Measurements from ENCODE around the gene SLC36A1. TPM values are rescaled to one million over a fixed set of nuclear protein-coding genes. Genes with fewer than 3 reads are reported as not detected.

SLC36A1 gene
- total and polyA plus RNA-seq, 2 experiments from 2014 or later: 6.9 to 10.1 TPM

DNA sequence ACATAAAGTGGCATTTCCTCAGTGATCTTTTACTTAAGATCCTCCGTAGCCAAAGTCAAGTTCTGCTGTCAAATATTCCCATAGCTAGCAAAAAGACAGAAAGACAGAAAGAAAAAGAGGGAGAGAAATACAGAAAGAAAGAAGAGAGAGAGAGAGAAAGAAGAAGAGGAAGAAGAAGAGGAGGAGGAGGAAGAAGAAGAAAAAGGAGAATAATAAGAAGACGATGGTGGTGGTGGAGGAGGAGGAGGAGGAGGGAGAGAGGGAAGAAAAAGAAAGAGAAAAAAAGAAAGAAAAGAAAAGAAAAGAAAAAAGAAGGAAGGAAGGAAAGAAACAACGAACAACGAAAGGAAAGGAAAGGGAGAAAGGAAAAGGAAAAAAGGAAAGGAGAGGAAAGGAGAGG, 89.6 kb downstream of the SLC36A1 start:
- H3K4me1 ChIP-seq (ENCODE audit: insufficient read depth): peaks cover 8% of the 10 kb centered on the region; the same call in 1 of the 2 replicates
- no peaks in the 10 kb centered on the region for H3F3A ChIP-seq (ENCODE audit: insufficient read depth)
- in situ Hi-C loops (cut with MboI): loop anchor here (10.0 kb wide), 1 partner anchor 108 kb away; no protein-coding TSS in a partner anchor
- no peak for DNase-seq
- no peak overlapping the region for H3K9ac ChIP-seq
- H4K20me1 ChIP-seq (ENCODE audit: insufficient read depth): no peaks in the 10 kb centered on the region
- WGBS, 2 experiments (ENCODE audit: low coverage in 1 of 2, low lambda C conversion rate in 2 of 2, missing lambda C conversion rate in 2 of 2): 79 to 89% methylated on average over 4 of the region's 4 CpGs
- no peak overlapping the region for H3K4me3 ChIP-seq
- H3K27me3 ChIP-seq (replicated peaks; ENCODE audit: insufficient read depth): no peaks in the 10 kb centered on the region
- no peaks in the 10 kb centered on the region for H3K9me3 ChIP-seq (ENCODE audit: low read depth)
- no peaks in the 10 kb centered on the region for H3K9me2 ChIP-seq (ENCODE audit: insufficient read depth)
- no peak overlapping the region for H2AFZ ChIP-seq
- H3K27ac ChIP-seq: no peak overlapping the region
- H3K4me2 ChIP-seq (ENCODE audit: unreplicated experiment): no peak overlapping the region
- no peaks in the 10 kb centered on the region for H3K79me2 ChIP-seq (ENCODE audit: insufficient read depth)
- TF ChIP-seq EZH2phosphoT487 (IDR thresholded peaks at IDR 0.05; ENCODE audit: insufficient read depth, low read depth) (no peak), EZH2 (IDR thresholded peaks at IDR 0.05; ENCODE audit: insufficient read depth, poor library complexity, severe bottlenecking) (no peak)
- no peaks in the 10 kb centered on the region for H3K36me3 ChIP-seq (ENCODE audit: low read depth)

- Histone ChIP-seq H3K9ac (no peak overlapping the region), H3K9me3 (ENCODE audit: low read depth) (no peaks in the 10 kb centered on the region), H2AFZ (no peak overlapping the region), H3K4me3 (no peak overlapping the region), H4K20me1 (ENCODE audit: insufficient read depth) (no peaks in the 10 kb centered on the region), H3K27me3 (replicated peaks; ENCODE audit: insufficient read depth) (no peaks in the 10 kb centered on the region), H3K4me2 (ENCODE audit: unreplicated experiment) (no peak overlapping the region), H3F3A (ENCODE audit: insufficient read depth) (no peaks in the 10 kb centered on the region), H3K79me2 (ENCODE audit: insufficient read depth) (no peaks in the 10 kb centered on the region), H3K9me2 (ENCODE audit: insufficient read depth) (no peaks in the 10 kb centered on the region), H3K36me3 (ENCODE audit: low read depth) (no peaks in the 10 kb centered on the region), H3K27ac (no peak overlapping the region), H3K4me1 (ENCODE audit: insufficient read depth) (peaks cover 8% of the 10 kb centered on the region; the same call in 1 of the 2 replicates)
- no peak for TF ChIP-seq EZH2phosphoT487 (IDR thresholded peaks at IDR 0.05; ENCODE audit: insufficient read depth, low read depth)
- no peak for TF ChIP-seq EZH2 (IDR thresholded peaks at IDR 0.05; ENCODE audit: insufficient read depth, poor library complexity, severe bottlenecking)
- no peak for DNase-seq
- WGBS, 2 experiments (ENCODE audit: low coverage in 1 of 2, low lambda C conversion rate in 2 of 2, missing lambda C conversion rate in 2 of 2): 56 to 62% methylated on average over 2 of the region's 2 CpGs
- in situ Hi-C loops (cut with MboI): no loop called here
Observed at GRCh38 chr5:151541571-151541970, 94.2 kb downstream of the SLC36A1 start.

Small RNA genes lying within 50 kb of the gene (microRNA-seq; reads per million reads assigned to microRNA genes)
- not detected for gene MIR6499 (ENCODE audit: borderline number of aligned reads)

Small RNA genes lying within 50 kb of the gene (small RNA-seq; reads per million reads assigned to genes)
- gene MIR6499 (ENCODE audit: low read depth, low replicate concordance) (not detected), gene RNA5SP197 (ENCODE audit: low read depth, low replicate concordance) (not detected)

Other genes starting within 250 kb of the SLC36A1 start
- 0.13 and 0.54 TPM in 2 replicates for gene CCDC69, start 223.5 kb upstream of the SLC36A1 start, total RNA-seq (2014; rRNA removed; shearing (Covaris generic))
- 0.47 and 0.56 TPM in 2 replicates for gene CCDC69, start 223.5 kb upstream of the SLC36A1 start, polyA plus RNA-seq (2016; fragmentation: Nextera tagmentation; extraction: Ambion mirVana)
- 21.1 and 23.5 TPM in 2 replicates for gene GM2A, start 194.4 kb upstream of the SLC36A1 start, total RNA-seq (2014; rRNA removed; shearing (Covaris generic))
- 10.5 and 11.2 TPM in 2 replicates for gene GM2A, start 194.4 kb upstream of the SLC36A1 start, polyA plus RNA-seq (2016; fragmentation: Nextera tagmentation; extraction: Ambion mirVana)
- gene SLC36A3, start 143.8 kb upstream of the SLC36A1 start, total RNA-seq (2014; rRNA removed; shearing (Covaris generic)): not detected in 2 replicates
- not detected in 2 replicates for gene SLC36A3, start 143.8 kb upstream of the SLC36A1 start, polyA plus RNA-seq (2016; fragmentation: Nextera tagmentation; extraction: Ambion mirVana)
- not detected in 2 replicates for gene SLC36A2, start 100.0 kb upstream of the SLC36A1 start, total RNA-seq (2014; rRNA removed; shearing (Covaris generic))
- gene SLC36A2, start 100.0 kb upstream of the SLC36A1 start, polyA plus RNA-seq (2016; fragmentation: Nextera tagmentation; extraction: Ambion mirVana): not detected in 2 replicates
- not detected in 2 replicates for gene FAT2, start 143.7 kb downstream of the SLC36A1 start, total RNA-seq (2014; rRNA removed; shearing (Covaris generic))
- not detected in 2 replicates for gene FAT2, start 143.7 kb downstream of the SLC36A1 start, polyA plus RNA-seq (2016; fragmentation: Nextera tagmentation; extraction: Ambion mirVana)
- 5,563 and 6,520 TPM in 2 replicates for gene SPARC, start 239.3 kb downstream of the SLC36A1 start, total RNA-seq (2014; rRNA removed; shearing (Covaris generic))
- 20,092 and 20,398 TPM in 2 replicates for gene SPARC, start 239.3 kb downstream of the SLC36A1 start, polyA plus RNA-seq (2016; fragmentation: Nextera tagmentation; extraction: Ambion mirVana)

Data from GM23248 (cell line).